Upper lobe of right lung (tissue), 1 donor: Measurements from ENCODE around the gene ANKRD63. TPM values are rescaled to one million over a fixed set of nuclear protein-coding genes. Genes with fewer than 3 reads are reported as not detected.

ENCODE experiments used
- ATAC-seq: fragments of 200-7000 bp; cut with Tn5 transposase; one replicate; pipeline ENCODE4 v1.9.1; 2020; ENCODE audit warnings: mild to moderate bottlenecking, moderate library complexity
- DNase-seq: peaks from one replicate; pipeline ENCODE4 v3.0.0-alpha.2; 2020
- H3K27ac ChIP-seq: fragments of 200-600 bp; one replicate; pipeline ENCODE4 v1.8.0; 2022
- H3K27me3 ChIP-seq: fragments of 200-600 bp; one replicate; pipeline ENCODE4 v1.8.0; 2022; ENCODE audit warnings: mild to moderate bottlenecking
- H3K36me3 ChIP-seq: fragments of 200-600 bp; one replicate; pipeline ENCODE4 v1.8.0; 2022
- H3K4me1 ChIP-seq: fragments of 200-600 bp; one replicate; pipeline ENCODE4 v1.8.0; 2022
- H3K4me3 ChIP-seq: fragments of 200-600 bp; one replicate; pipeline ENCODE4 v1.8.0; 2022; ENCODE audit warnings: mild to moderate bottlenecking
- H3K9me3 ChIP-seq: fragments of 200-600 bp; one replicate; pipeline ENCODE4 v1.8.0; 2022
- intact Hi-C: fragments of 100-400 bp; cut with DNase I; formaldehyde crosslinking; loops from one replicate; pipeline ENCODE4 v1.11.0; 2022
- total RNA-seq: library from RNA; stranded (reverse); fragmentation: NEBNext Ultra II Directional; extraction: Animal tissue kit (Norgen Biotek cat#: 25700); gene quantifications from one replicate; pipeline ENCODE4 v1.2.1, GENCODE V29; 2021
- TF ChIP-seq, protein P1 (sequence below): fragments of 200-600 bp; IDR thresholded peaks from one replicate; pipeline ENCODE4 v1.8.0; 2022; ENCODE audit warnings: antibody characterized with exemption
- donor health status: DM: no; HTN: yes; CAD: no; lungs with severe emphysema.

The ANKRD63 gene
- total RNA-seq, 1 donor from 2014 or later: not detected

DNA sequence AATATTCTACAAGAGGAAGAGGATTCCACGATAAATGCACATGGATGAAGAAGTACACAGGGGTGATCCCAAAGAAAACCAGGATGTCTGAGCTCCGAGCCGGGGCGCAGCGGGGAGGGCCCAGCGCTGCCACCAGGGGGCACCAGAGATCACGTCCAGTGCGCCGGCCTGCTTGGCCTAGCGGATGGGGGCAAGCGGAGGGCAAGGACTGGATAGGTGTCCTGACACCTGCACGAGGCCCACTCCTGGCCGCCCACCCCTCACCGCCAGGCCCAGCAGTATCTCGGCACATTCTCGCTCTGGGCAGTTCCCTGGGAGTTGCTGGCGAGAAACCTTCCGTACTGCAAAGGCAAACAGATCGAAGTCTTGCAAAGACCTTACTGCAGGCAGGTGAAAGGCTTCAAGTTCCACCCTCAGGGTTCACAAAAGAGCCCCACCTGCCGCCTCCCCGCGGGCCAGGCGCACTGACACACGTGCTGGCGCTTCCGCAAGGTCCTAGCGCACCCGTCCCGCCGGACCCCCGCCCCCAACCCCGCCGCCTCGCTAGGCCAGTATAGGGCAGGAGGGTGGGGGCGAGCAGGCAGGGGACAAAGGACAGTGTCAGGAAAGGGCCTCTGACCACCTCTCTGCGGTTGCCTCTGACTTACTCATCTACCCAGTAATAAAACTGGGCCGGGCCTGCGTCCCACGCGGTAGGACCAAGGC lies 3.3 kb downstream of the ANKRD63 start:
- intact Hi-C loops: loop anchor here (5.0 kb wide), 1 partner anchor 143 kb away; no protein-coding TSS in a partner anchor
- ATAC-seq (peak; percentile 78), DNase-seq (peak; percentile 89)
- Histone ChIP-seq H3K4me1 (peaks cover 26% of the 10 kb centered on the region), H3K27ac (no peak overlapping the region), H3K4me3 (no peak overlapping the region), H3K27me3 (peaks cover 53% of the 10 kb centered on the region), H3K9me3 (no peaks in the 10 kb centered on the region), H3K36me3 (no peaks in the 10 kb centered on the region)
- TF ChIP-seq, protein P1, sequence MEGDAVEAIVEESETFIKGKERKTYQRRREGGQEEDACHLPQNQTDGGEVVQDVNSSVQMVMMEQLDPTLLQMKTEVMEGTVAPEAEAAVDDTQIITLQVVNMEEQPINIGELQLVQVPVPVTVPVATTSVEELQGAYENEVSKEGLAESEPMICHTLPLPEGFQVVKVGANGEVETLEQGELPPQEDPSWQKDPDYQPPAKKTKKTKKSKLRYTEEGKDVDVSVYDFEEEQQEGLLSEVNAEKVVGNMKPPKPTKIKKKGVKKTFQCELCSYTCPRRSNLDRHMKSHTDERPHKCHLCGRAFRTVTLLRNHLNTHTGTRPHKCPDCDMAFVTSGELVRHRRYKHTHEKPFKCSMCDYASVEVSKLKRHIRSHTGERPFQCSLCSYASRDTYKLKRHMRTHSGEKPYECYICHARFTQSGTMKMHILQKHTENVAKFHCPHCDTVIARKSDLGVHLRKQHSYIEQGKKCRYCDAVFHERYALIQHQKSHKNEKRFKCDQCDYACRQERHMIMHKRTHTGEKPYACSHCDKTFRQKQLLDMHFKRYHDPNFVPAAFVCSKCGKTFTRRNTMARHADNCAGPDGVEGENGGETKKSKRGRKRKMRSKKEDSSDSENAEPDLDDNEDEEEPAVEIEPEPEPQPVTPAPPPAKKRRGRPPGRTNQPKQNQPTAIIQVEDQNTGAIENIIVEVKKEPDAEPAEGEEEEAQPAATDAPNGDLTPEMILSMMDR: peak; percentile 98

DNA sequence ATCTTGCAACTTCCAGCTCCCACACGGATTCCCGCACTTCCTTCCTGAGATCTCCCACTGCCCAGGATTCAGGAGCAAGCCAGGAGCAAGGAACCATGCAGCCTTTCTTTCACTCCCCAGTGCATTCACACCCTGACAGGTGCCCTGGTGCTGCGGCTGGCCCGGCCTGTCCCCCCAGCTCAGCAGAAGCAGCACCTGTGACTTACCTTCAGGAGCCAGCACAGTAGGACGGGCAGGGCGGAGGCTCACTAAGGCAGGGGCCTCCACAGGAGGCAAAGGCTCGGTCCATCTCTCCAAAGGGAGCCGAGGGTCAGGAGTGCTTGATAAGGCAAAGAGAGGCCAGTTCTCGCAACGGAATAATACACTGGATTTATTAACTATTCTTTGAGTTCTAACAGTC lies 4.8 kb downstream of the ANKRD63 start:
- Histone ChIP-seq H3K27me3 (peaks cover 39% of the 10 kb centered on the region), H3K27ac (no peak overlapping the region), H3K4me3 (no peak overlapping the region), H3K36me3 (no peaks in the 10 kb centered on the region), H3K9me3 (no peaks in the 10 kb centered on the region), H3K4me1 (peaks cover 21% of the 10 kb centered on the region)
- intact Hi-C loops: loop anchor here (5.0 kb wide), 1 partner anchor 144 kb away; no protein-coding TSS in a partner anchor
- DNase-seq (no peak), ATAC-seq (no peak)
- TF ChIP-seq, protein P1: no peak

DNA sequence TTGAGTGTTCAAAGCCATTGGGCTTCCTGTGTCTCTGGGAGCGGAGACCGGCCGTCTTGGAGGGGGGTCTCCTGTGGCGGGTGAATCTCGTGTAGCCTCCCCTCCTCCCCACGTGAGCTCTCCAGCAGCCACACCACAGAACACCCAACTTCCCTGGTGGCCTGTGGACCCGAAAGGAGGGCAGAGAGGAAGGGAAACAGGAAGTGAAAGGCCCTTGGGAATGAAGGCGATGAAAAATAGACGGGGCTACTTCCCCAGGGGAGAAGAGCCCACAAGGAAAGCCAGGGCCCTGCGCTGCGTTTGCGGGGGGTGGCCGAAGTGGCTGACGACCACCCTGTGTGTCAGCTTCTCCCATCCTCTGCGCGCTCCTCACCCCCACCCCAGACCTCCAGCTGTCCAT lies 5.4 kb downstream of the ANKRD63 start:
- Histone ChIP-seq H3K27ac (no peak overlapping the region), H3K27me3 (peaks cover 33% of the 10 kb centered on the region), H3K4me1 (peaks cover 15% of the 10 kb centered on the region), H3K9me3 (no peaks in the 10 kb centered on the region), H3K4me3 (no peak overlapping the region), H3K36me3 (no peaks in the 10 kb centered on the region)
- peak; percentile 17 for ATAC-seq
- DNase-seq: no peak
- intact Hi-C loops: loop anchor here (5.0 kb wide), 1 partner anchor 145 kb away; no protein-coding TSS in a partner anchor
- TF ChIP-seq, protein P1: no peak

DNA sequence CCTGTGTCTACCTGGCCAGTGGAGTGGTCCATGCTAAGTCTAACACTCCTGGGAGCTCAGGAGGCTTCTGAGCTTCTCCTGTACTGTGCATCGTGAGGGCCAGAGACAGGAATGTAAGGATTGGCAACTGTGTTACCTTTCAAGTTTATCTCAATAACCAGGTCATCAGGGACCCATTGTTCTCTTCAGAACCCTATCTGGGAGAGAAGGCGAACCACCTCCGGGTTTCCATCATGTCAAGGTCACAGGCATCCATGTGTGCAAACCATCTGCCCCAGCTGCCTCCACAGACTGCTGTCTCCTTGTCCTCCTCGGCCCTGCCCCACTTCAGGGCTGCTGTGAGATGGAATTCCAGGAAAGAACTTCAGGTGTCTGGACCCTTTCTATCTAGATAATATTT lies 5.9 kb downstream of the ANKRD63 start:
- ATAC-seq: no peak
- H3K9me3 ChIP-seq: no peaks in the 10 kb centered on the region
- intact Hi-C loops: loop anchor here (5.0 kb wide), 1 partner anchor 145 kb away; no protein-coding TSS in a partner anchor
- no peaks in the 10 kb centered on the region for H3K36me3 ChIP-seq
- no peak overlapping the region for H3K27ac ChIP-seq
- TF ChIP-seq, protein P1: no peak
- DNase-seq: no peak
- H3K4me3 ChIP-seq: no peak overlapping the region
- H3K4me1 ChIP-seq: peaks cover 11% of the 10 kb centered on the region
- H3K27me3 ChIP-seq: peaks cover 28% of the 10 kb centered on the region

DNA sequence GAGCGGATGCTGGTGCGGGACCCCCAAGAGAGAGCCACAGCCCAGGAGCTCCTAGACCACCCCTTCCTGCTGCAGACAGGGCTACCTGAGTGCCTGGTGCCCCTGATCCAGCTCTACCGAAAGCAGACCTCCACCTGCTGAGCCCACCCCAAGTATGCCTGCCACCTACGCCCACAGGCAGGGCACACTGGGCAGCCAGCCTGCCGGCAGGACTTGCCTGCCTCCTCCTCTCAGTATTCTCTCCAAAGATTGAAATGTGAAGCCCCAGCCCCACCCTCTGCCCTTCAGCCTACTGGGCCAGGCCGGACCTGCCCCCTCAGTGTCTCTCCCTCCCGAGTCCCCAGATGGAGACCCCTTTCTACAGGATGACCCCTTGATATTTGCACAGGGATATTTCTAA lies 6.9 kb downstream of the ANKRD63 start:
- DNase-seq (no peak), ATAC-seq (no peak)
- TF ChIP-seq, protein P1: no peak
- H3K4me3 ChIP-seq: no peak overlapping the region
- H3K27me3 ChIP-seq: peaks cover 19% of the 10 kb centered on the region
- intact Hi-C loops: loop anchor here (5.0 kb wide), 1 partner anchor 146 kb away; no protein-coding TSS in a partner anchor
- no peaks in the 10 kb centered on the region for H3K9me3 ChIP-seq
- H3K27ac ChIP-seq: no peak overlapping the region
- H3K4me1 ChIP-seq: peaks cover 11% of the 10 kb centered on the region
- H3K36me3 ChIP-seq: no peaks in the 10 kb centered on the region
